ENCODE measurements around the gene AR. TPM values are rescaled to one million over a fixed set of nuclear protein-coding genes. Genes with fewer than 3 reads are reported as not detected.

The AR gene
- total and polyA plus RNA-seq, 2 experiments from 2014 or later = 0.99 to 5.4 TPM

GRCh38 chrX:67693928-67694327 lies 150.1 kb downstream of the AR start:
- H3K27me3 ChIP-seq = no peaks in the 10 kb centered on the region
- no peaks in the 10 kb centered on the region for H3K4me1 ChIP-seq (ENCODE audit: insufficient read depth)
- TF ChIP-seq CTCF (IDR thresholded peaks at IDR 0.05; ENCODE audit: poor library complexity) = no peak
- no peak for TF ChIP-seq EZH2 (IDR thresholded peaks at IDR 0.05; ENCODE audit: borderline replicate concordance)
- no peak for TF ChIP-seq EZH2phosphoT487 (IDR thresholded peaks at IDR 0.05; ENCODE audit: low read depth, severe bottlenecking, unreplicated experiment)
- H3K4me2 ChIP-seq = no peak overlapping the region
- H3K27ac ChIP-seq = no peak overlapping the region
- WGBS (ENCODE audit: low lambda C conversion rate, missing lambda C conversion rate) = 71% methylated on average over 1 of the region's 1 CpG
- no peaks in the 10 kb centered on the region for H3K36me3 ChIP-seq (replicated peaks; ENCODE audit: insufficient read depth, low read depth)
- H3K79me2 ChIP-seq = no peaks in the 10 kb centered on the region
- DNase-seq (ENCODE audit: low spot score) = no peak
- H3K9me2 ChIP-seq (replicated peaks; ENCODE audit: insufficient read depth) = no peaks in the 10 kb centered on the region
- H2AFZ ChIP-seq = no peak overlapping the region
- no peaks in the 10 kb centered on the region for H4K20me1 ChIP-seq (ENCODE audit: insufficient read depth, poor library complexity, severe bottlenecking)
- no peak overlapping the region for H3K4me3 ChIP-seq
- H3K9me3 ChIP-seq (ENCODE audit: low read depth) = no peaks in the 10 kb centered on the region

GRCh38 chrX:67697452-67697851 lies 153.6 kb downstream of the AR start:
- H3K4me3 ChIP-seq = no peak overlapping the region
- no peaks in the 10 kb centered on the region for H3K9me2 ChIP-seq (replicated peaks; ENCODE audit: insufficient read depth)
- H3K4me1 ChIP-seq (ENCODE audit: insufficient read depth) = no peaks in the 10 kb centered on the region
- no peaks in the 10 kb centered on the region for H4K20me1 ChIP-seq (ENCODE audit: insufficient read depth, poor library complexity, severe bottlenecking)
- no peaks in the 10 kb centered on the region for H3K9me3 ChIP-seq (ENCODE audit: low read depth)
- TF ChIP-seq EZH2phosphoT487 (IDR thresholded peaks at IDR 0.05; ENCODE audit: low read depth, severe bottlenecking, unreplicated experiment) (no peak), CTCF (IDR thresholded peaks at IDR 0.05; ENCODE audit: poor library complexity) (no peak), EZH2 (IDR thresholded peaks at IDR 0.05; ENCODE audit: borderline replicate concordance) (no peak)
- no peak overlapping the region for H3K4me2 ChIP-seq
- no peak overlapping the region for H3K27ac ChIP-seq
- H3K36me3 ChIP-seq (replicated peaks; ENCODE audit: insufficient read depth, low read depth) = no peaks in the 10 kb centered on the region
- H3K27me3 ChIP-seq = no peaks in the 10 kb centered on the region
- H2AFZ ChIP-seq = no peak overlapping the region
- H3K79me2 ChIP-seq = no peaks in the 10 kb centered on the region
- DNase-seq (ENCODE audit: low spot score) = no peak

GRCh38 chrX:67700602-67701001 lies 156.8 kb downstream of the AR start:
- H2AFZ ChIP-seq = no peak overlapping the region
- no peaks in the 10 kb centered on the region for H3K79me2 ChIP-seq
- TF ChIP-seq CTCF (IDR thresholded peaks at IDR 0.05; ENCODE audit: poor library complexity) = no peak
- TF ChIP-seq EZH2 (IDR thresholded peaks at IDR 0.05; ENCODE audit: borderline replicate concordance) = no peak
- TF ChIP-seq EZH2phosphoT487 (IDR thresholded peaks at IDR 0.05; ENCODE audit: low read depth, severe bottlenecking, unreplicated experiment) = no peak
- no peak for DNase-seq (ENCODE audit: low spot score)
- no peaks in the 10 kb centered on the region for H3K9me2 ChIP-seq (replicated peaks; ENCODE audit: insufficient read depth)
- H3K4me2 ChIP-seq = no peak overlapping the region
- no peaks in the 10 kb centered on the region for H3K27me3 ChIP-seq
- H3K9me3 ChIP-seq (ENCODE audit: low read depth) = no peaks in the 10 kb centered on the region
- no peaks in the 10 kb centered on the region for H4K20me1 ChIP-seq (ENCODE audit: insufficient read depth, poor library complexity, severe bottlenecking)
- no peaks in the 10 kb centered on the region for H3K36me3 ChIP-seq (replicated peaks; ENCODE audit: insufficient read depth, low read depth)
- WGBS (ENCODE audit: low lambda C conversion rate, missing lambda C conversion rate) = 69% methylated on average over 3 of the region's 3 CpGs
- no peak overlapping the region for H3K4me3 ChIP-seq
- no peaks in the 10 kb centered on the region for H3K4me1 ChIP-seq (ENCODE audit: insufficient read depth)
- H3K27ac ChIP-seq = no peak overlapping the region

- WGBS (ENCODE audit: low lambda C conversion rate, missing lambda C conversion rate) = 59% methylated on average over 1 of the region's 1 CpG
- TF ChIP-seq CTCF (IDR thresholded peaks at IDR 0.05; ENCODE audit: poor library complexity) = no peak
- TF ChIP-seq EZH2 (IDR thresholded peaks at IDR 0.05; ENCODE audit: borderline replicate concordance) = no peak
- no peak for TF ChIP-seq EZH2phosphoT487 (IDR thresholded peaks at IDR 0.05; ENCODE audit: low read depth, severe bottlenecking, unreplicated experiment)
Measured at GRCh38 chrX:67714004-67714403, 170.2 kb downstream of the AR start.

More at GRCh38 chrX:67714004-67714403, 170.2 kb downstream of the AR start:
- Histone ChIP-seq H3K79me2 (no peaks in the 10 kb centered on the region), H3K9me2 (replicated peaks; ENCODE audit: insufficient read depth) (no peaks in the 10 kb centered on the region), H3K4me3 (no peak overlapping the region), H4K20me1 (ENCODE audit: insufficient read depth, poor library complexity, severe bottlenecking) (no peaks in the 10 kb centered on the region), H3K9me3 (ENCODE audit: low read depth) (no peaks in the 10 kb centered on the region), H3K4me1 (ENCODE audit: insufficient read depth) (no peaks in the 10 kb centered on the region), H3K27ac (no peak overlapping the region), H3K4me2 (no peak overlapping the region), H3K27me3 (no peaks in the 10 kb centered on the region), H2AFZ (no peak overlapping the region), H3K36me3 (replicated peaks; ENCODE audit: insufficient read depth, low read depth) (no peaks in the 10 kb centered on the region)
- no peak for DNase-seq (ENCODE audit: low spot score)

Measured in hepatocyte (in vitro differentiated cells).